GM06990 (cell line): ENCODE data around the gene KBTBD12.

ENCODE experiments used
- DNase-seq: peaks from one replicate; pipeline ENCODE4 v3.0.0-alpha.2; 2011; ENCODE audit not compliant: insufficient read length; ENCODE audit errors: extremely low read depth
- H3K27me3 ChIP-seq: replicated peaks from 2 replicates; pipeline ENCODE4 v1.6.0; 2011; ENCODE audit warnings: low read length; ENCODE audit not compliant: control insufficient read depth, insufficient read depth
- H3K36me3 ChIP-seq: 2 replicates; pipeline ENCODE4 v1.5.1; 2011; ENCODE audit warnings: low read length; ENCODE audit not compliant: control insufficient read depth, insufficient read depth
- H3K4me3 ChIP-seq: replicated peaks from 2 replicates; pipeline ENCODE4 v1.5.1; 2011; ENCODE audit warnings: low read depth, mild to moderate bottlenecking, control low read depth, low read length
- TF ChIP-seq, protein P1 (sequence below): IDR thresholded peaks from 2 replicates; pipeline ENCODE4 v1.5.1; 2011; ENCODE audit warnings: low read length, control low read depth, mild to moderate bottlenecking, inconsistent platforms; ENCODE audit not compliant: insufficient read depth, poor library complexity, severe bottlenecking

KBTBD12 gene

DNA sequence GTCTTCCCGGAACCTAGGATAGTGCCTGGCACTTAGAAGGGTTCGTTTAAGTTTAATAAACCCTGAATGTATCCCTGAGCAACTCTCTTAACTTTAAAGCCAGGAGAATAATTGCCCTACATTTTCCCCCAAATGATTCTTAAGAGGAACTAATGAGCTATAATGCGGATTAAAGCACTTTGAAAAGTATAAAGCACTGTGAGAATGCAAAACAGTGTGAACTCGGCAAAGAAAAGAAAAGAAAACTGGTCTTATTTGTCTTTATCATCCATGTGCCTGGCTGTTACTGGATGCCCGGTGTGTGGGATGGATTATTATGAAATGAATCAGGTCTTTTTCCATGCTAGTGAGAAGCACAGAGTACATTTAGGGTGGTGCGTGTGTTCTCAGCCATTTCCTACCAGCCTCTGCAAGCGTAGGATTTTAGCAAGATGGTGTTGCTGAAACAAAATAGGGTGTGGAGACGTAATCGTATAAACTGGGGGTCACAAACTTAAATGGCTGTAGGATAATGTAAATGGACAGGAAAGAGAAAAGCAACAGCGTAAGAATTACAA, 983 bp downstream of the KBTBD12 start:
- H3K4me3 ChIP-seq, result no peak overlapping the region
- DNase-seq, result no peak

DNA sequence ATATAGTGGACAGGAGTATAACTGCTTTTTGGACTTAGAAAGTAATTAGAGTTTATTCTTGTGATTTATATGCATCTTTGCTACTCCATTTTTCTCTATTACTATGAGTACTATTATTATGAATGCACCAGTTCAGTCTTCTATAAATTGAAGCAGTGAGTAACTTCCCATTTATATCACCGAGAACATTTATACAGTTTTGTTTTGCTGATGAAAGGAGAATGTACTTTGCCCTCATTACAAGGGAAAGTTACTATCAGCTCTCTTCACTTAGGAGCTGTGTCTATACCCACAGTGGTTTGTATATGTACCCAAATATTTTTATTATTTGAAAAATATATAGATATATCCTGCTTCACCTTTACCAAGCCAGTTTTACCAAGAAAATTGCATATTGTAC, 5.7 kb downstream of the KBTBD12 start:
- Histone ChIP-seq H3K27me3 (no peaks in the 10 kb centered on the region), H3K36me3 (no peaks in the 10 kb centered on the region), H3K4me3 (no peak overlapping the region)
- DNase-seq, result no peak
- TF ChIP-seq, protein P1, sequence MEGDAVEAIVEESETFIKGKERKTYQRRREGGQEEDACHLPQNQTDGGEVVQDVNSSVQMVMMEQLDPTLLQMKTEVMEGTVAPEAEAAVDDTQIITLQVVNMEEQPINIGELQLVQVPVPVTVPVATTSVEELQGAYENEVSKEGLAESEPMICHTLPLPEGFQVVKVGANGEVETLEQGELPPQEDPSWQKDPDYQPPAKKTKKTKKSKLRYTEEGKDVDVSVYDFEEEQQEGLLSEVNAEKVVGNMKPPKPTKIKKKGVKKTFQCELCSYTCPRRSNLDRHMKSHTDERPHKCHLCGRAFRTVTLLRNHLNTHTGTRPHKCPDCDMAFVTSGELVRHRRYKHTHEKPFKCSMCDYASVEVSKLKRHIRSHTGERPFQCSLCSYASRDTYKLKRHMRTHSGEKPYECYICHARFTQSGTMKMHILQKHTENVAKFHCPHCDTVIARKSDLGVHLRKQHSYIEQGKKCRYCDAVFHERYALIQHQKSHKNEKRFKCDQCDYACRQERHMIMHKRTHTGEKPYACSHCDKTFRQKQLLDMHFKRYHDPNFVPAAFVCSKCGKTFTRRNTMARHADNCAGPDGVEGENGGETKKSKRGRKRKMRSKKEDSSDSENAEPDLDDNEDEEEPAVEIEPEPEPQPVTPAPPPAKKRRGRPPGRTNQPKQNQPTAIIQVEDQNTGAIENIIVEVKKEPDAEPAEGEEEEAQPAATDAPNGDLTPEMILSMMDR, result no peak

More for the DNA sequence above, 983 bp downstream of the KBTBD12 start:
- Histone ChIP-seq H3K36me3 (no peaks in the 10 kb centered on the region), H3K27me3 (no peaks in the 10 kb centered on the region)
- TF ChIP-seq, protein P1, result no peak

DNA sequence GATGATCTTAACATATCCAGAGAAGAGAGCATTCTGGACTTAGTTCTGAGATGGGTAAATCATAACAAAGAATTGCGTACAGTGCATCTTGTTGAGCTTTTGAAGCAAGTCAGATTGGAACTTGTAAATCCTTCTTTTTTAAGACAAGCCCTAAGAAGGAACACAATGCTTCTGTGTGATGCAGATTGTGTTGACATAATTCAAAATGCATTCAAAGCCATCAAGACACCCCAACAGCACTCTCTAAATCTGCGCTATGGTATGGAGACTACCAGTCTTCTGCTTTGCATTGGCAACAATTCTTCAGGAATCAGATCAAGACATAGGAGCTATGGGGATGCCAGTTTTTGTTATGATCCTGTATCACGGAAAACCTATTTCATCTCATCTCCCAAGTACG, 8.6 kb downstream of the KBTBD12 start:
- no peak overlapping the region for H3K4me3 ChIP-seq
- H3K27me3 ChIP-seq, result no peaks in the 10 kb centered on the region
- no peak for DNase-seq
- TF ChIP-seq, protein P1, result no peak
- no peaks in the 10 kb centered on the region for H3K36me3 ChIP-seq

DNA sequence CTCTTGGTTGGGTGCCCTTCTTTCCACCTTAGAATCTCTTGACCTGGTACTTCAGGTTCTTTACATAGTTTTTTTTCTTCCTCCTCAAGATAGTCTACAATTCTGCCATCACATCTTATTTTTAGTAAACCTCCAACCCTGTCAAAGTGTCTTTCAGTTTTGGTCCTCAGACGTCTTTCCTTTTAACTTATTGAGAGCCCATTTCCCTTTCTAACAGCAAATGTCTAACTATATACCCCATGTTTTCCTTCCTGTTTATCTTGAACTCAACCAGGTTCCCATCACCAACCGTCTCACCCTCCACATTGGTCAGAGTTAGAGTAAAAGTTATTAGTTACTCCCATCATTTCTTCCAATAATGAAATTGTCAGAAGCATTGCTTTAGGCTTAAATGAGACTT, 10.4 kb downstream of the KBTBD12 start:
- H3K4me3 ChIP-seq, result no peak overlapping the region
- H3K27me3 ChIP-seq, result no peaks in the 10 kb centered on the region
- H3K36me3 ChIP-seq, result no peaks in the 10 kb centered on the region
- TF ChIP-seq, protein P1, result no peak
- no peak for DNase-seq

DNA sequence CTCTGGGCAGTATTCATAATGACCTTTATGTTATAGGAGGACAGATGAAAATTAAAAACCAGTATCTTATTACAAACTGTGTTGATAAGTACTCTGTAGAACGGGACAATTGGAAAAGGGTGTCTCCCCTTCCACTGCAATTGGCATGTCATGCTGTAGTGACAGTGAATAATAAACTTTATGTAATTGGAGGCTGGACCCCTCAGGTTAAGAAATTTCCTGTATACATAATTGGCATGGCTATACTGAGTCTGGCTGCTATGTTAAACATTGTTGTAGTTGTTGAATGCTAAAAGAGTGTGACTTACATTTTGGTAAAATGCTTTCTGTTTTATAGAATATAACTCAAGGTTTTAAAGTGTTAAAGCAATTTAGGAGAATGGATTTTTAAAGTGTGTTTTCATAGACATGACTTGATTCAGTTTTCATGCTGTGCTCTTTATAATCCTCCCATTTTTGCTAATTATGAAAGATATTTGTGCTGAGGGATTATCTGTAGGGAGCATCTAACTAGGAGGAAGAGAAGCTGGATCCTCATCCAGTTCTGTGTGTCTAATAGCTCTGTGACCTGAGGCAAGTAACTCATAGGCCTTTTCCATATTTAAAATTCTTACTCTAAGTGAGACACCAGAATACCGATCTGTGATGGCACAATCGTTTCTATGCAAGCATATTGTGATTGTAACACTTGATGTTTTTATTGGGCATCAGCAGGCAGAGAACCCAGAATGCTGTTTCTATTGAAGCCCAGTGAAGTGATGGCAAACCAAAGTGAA, 13.0 kb downstream of the KBTBD12 start:
- Histone ChIP-seq H3K27me3 (no peaks in the 10 kb centered on the region), H3K4me3 (no peak overlapping the region), H3K36me3 (no peaks in the 10 kb centered on the region)
- DNase-seq, result no peak
- TF ChIP-seq, protein P1, result no peak
